RCC 7860 (cell line): ENCODE data around the gene ZGPAT.
"Not testable (repeated sequence)": the region's sequence is repeated elsewhere in the genome, so short reads cannot be mapped to it uniquely, and the experiment has no call there.

Source experiments
- DNase-seq: peaks from one replicate; pipeline ENCODE4 v3.0.0-alpha.2; 2015; ENCODE audit warnings: low spot score
- FAIRE-seq: peaks from 2 replicates; lab custom pipeline; 2012; peaks lifted over from hg19 to GRCh38; lab: Jason Lieb, UNC

Gene ZGPAT

GRCh38 chr20:63707558-63708300 is at the start of gene ZGPAT, which contains the start of gene ARFRP1:
Gene ZGPAT, plus strand, starts transcription at chr20:63708039. Its CDS starts 542 bp downstream, at chr20:63708581.
Gene ARFRP1, minus strand, starts transcription at chr20:63707976. Its CDS starts 885 bp downstream, at chr20:63707091.
- DNase-seq (peak; percentile 70), FAIRE-seq (no peak)

GRCh38 chr20:63658749-63659187 is 49.1 kb upstream of the ZGPAT start:
- FAIRE-seq (no peak), DNase-seq (no peak)

- no peak for DNase-seq
- FAIRE-seq = no peak
Observed at GRCh38 chr20:63659370-63659769, 48.5 kb upstream of the ZGPAT start.

- not testable (repeated sequence) for DNase-seq, FAIRE-seq
Observed at GRCh38 chr20:63660174-63660573, 47.7 kb upstream of the ZGPAT start.

- FAIRE-seq = no peak
Observed at GRCh38 chr20:63660622-63661021, 47.2 kb upstream of the ZGPAT start.

GRCh38 chr20:63661108-63661507 is 46.7 kb upstream of the ZGPAT start:
- FAIRE-seq (no peak), DNase-seq (no peak)

More at GRCh38 chr20:63660622-63661021, 47.2 kb upstream of the ZGPAT start:
- no peak for DNase-seq

GRCh38 chr20:63661959-63662812 is 45.7 kb upstream of the ZGPAT start:
- no peak for FAIRE-seq
- no peak for DNase-seq

- DNase-seq (no peak), FAIRE-seq (no peak)
Observed at GRCh38 chr20:63662813-63663189, 45.0 kb upstream of the ZGPAT start.

GRCh38 chr20:63663332-63664066 is 44.3 kb upstream of the ZGPAT start:
- FAIRE-seq (no peak), DNase-seq (no peak)

GRCh38 chr20:63664143-63664851 is 43.5 kb upstream of the ZGPAT start:
- no peak for DNase-seq
- FAIRE-seq = no peak

GRCh38 chr20:63664861-63665594 is 42.8 kb upstream of the ZGPAT start:
- FAIRE-seq (no peak), DNase-seq (no peak)

- no peak for FAIRE-seq
- DNase-seq = no peak
Observed at GRCh38 chr20:63665708-63666107, 42.1 kb upstream of the ZGPAT start.

GRCh38 chr20:63667858-63668257 is 40.0 kb upstream of the ZGPAT start:
- no peak for DNase-seq
- no peak for FAIRE-seq

GRCh38 chr20:63668351-63668750 is 39.5 kb upstream of the ZGPAT start:
- no peak for FAIRE-seq
- no peak for DNase-seq

GRCh38 chr20:63671695-63672094 is 36.1 kb upstream of the ZGPAT start:
- FAIRE-seq, DNase-seq: not testable (repeated sequence)

GRCh38 chr20:63672666-63673065 is 35.2 kb upstream of the ZGPAT start:
- no peak for FAIRE-seq
- DNase-seq = no peak

- no peak for FAIRE-seq
- no peak for DNase-seq
Observed at GRCh38 chr20:63673951-63674350, 33.9 kb upstream of the ZGPAT start.

- no peak for DNase-seq
- FAIRE-seq = no peak
Observed at GRCh38 chr20:63675681-63676368, 32.0 kb upstream of the ZGPAT start.

- DNase-seq = no peak
- FAIRE-seq = no peak
Observed at GRCh38 chr20:63678071-63678470, 29.8 kb upstream of the ZGPAT start.
